ENCODE data around the gene GPC5.

DNA sequence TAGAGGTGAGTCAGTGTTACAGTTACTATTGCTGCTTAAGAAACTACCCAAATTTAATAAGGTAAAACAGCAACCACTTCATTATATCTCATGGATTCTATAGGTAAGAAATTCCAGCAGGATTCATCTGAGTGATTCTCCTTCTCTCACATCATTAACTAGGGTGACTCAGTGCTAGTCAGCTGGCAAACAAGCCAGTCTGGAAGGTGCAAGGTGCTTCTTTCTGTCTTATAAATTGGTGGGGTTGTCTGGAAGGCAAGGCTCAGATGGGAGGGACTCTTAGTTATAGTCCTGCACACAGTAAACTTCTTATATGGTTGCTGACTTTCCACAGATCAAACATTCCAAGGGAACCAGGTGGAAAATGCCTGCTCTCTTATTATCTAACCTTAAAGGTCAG is 484.5 kb downstream of the GPC5 start:
- TF ChIP-seq, protein P1, sequence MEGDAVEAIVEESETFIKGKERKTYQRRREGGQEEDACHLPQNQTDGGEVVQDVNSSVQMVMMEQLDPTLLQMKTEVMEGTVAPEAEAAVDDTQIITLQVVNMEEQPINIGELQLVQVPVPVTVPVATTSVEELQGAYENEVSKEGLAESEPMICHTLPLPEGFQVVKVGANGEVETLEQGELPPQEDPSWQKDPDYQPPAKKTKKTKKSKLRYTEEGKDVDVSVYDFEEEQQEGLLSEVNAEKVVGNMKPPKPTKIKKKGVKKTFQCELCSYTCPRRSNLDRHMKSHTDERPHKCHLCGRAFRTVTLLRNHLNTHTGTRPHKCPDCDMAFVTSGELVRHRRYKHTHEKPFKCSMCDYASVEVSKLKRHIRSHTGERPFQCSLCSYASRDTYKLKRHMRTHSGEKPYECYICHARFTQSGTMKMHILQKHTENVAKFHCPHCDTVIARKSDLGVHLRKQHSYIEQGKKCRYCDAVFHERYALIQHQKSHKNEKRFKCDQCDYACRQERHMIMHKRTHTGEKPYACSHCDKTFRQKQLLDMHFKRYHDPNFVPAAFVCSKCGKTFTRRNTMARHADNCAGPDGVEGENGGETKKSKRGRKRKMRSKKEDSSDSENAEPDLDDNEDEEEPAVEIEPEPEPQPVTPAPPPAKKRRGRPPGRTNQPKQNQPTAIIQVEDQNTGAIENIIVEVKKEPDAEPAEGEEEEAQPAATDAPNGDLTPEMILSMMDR (IDR thresholded peaks at IDR 0.05 in 8 of 11, conservative IDR thresholded peaks at IDR 0.05 in 3 of 11) = no peak
- TF ChIP-seq POLR2AphosphoS5 (IDR thresholded peaks at IDR 0.05) = no peak

Data from spleen (tissue), 7 donors.